HCT116 (cell line): ENCODE measurements around the gene DAPK3. TPM values are rescaled to one million over a fixed set of nuclear protein-coding genes. Genes with fewer than 3 reads are reported as not detected.
"Not testable (repeated sequence)": the region's sequence is repeated elsewhere in the genome, so short reads cannot be mapped to it uniquely, and the experiment has no call there.

Experiments
- ATAC-seq: fragments of 200-7000 bp; cut with Tn5 transposase; 2 replicates; pipeline ENCODE4 v1.9.1; 2020; ENCODE audit warnings: mild to moderate bottlenecking, moderate library complexity
- BruUV-seq: library from RNA; stranded (reverse); fragments of 400-500 nt; replicated peaks from 2 replicates; lab custom pipeline; 2021; lab: Mats Ljungman, UMichigan
- CTCF ChIA-PET: fragments of 300-600 bp; sonication (Branson Sonifier 250); formaldehyde crosslinking; loops from one replicate; lab custom pipeline; 2021; ENCODE audit warnings: antibody characterized with exemption; lab: Charles Lee
- POLR2A ChIA-PET: fragments of 300-600, 350-600 bp; sonication (Branson Sonifier 250); formaldehyde crosslinking; loops from one replicate; lab custom pipeline; 2021; ENCODE audit warnings: antibody characterized with exemption; lab: Charles Lee
- RAD21 ChIA-PET, 2 experiments: fragments of 300-600 bp; sonication (Branson Sonifier 250); formaldehyde crosslinking; loops; one replicate each; lab custom pipeline; 2023; ENCODE audit warnings: low total read pairs in 2 of 2; ENCODE audit not compliant: uncharacterized antibody in 2 of 2, unreplicated experiment in 2 of 2, low non-redundant PET in 1 of 2; lab: Charles Lee
- DNase-seq: peaks from one replicate; pipeline ENCODE4 v3.0.0-alpha.2; 2010; ENCODE audit warnings: low read depth, low spot score
- H2AFZ ChIP-seq: fragments of 200-600 bp; shearing (Covaris generic), sonication (generic); 2 replicates; pipeline ENCODE4 v1.6.1; 2017; ENCODE audit warnings: low read depth, mixed run types, mixed read lengths, antibody characterized with exemption, low read length; ENCODE audit not compliant: poor library complexity, severe bottlenecking
- H3K27ac ChIP-seq: 2 replicates; pipeline ENCODE4 v1.5.1; 2012; ENCODE audit warnings: low read depth, low read length
- H3K27me3 ChIP-seq: fragments of 200-600 bp; sonication (generic); 2 replicates; pipeline ENCODE4 v1.6.1; 2016; ENCODE audit warnings: mixed run types, low read length, mixed read lengths; ENCODE audit not compliant: insufficient read depth
- H3K36me3 ChIP-seq, 2 experiments: fragments of 200-500 bp in 1 of 2; fragments of 200-600 bp in 1 of 2; sonication (Bioruptor generic) in 1 of 2; sonication (generic) in 1 of 2; 2 replicates each; pipeline versions ENCODE4 v1.5.1 to v1.6.1; 2014 to 2016; ENCODE audit warnings: low read length in 2 of 2, inconsistent platforms in 1 of 2, mixed read lengths in 1 of 2, mixed run types in 1 of 2; ENCODE audit not compliant: insufficient read depth in 2 of 2, control insufficient read depth in 1 of 2
- H3K4me1 ChIP-seq, 2 experiments: fragments of 200-600 bp in 1 of 2; sonication (generic) in 1 of 2; 2 replicates each; pipeline versions ENCODE4 v1.5.1 to v1.6.1; 2012 to 2017; ENCODE audit warnings: low read length in 2 of 2, inconsistent platforms in 1 of 2, mild to moderate bottlenecking in 1 of 2, mixed read lengths in 1 of 2, mixed run types in 1 of 2, moderate library complexity in 1 of 2; ENCODE audit not compliant: insufficient read depth in 2 of 2, control insufficient read depth in 1 of 2
- H3K4me2 ChIP-seq: fragments of 200-600 bp; sonication (generic); 2 replicates; pipeline ENCODE4 v1.6.1; 2017; ENCODE audit warnings: mixed run types, low read length, mixed read lengths
- H3K4me3 ChIP-seq, 2 experiments: fragments of 200-600 bp in 1 of 2; sonication (generic) in 1 of 2; replicated peaks in 1 of 2; 2 replicates each; pipeline ENCODE4 v1.5.1; 2011 to 2016; ENCODE audit warnings: low read length in 2 of 2, control low read depth in 1 of 2, low read depth in 1 of 2, mild to moderate bottlenecking in 1 of 2, mixed read lengths in 1 of 2, mixed run types in 1 of 2
- H3K79me2 ChIP-seq: fragments of 200-600 bp; sonication (generic); 2 replicates; pipeline ENCODE4 v1.6.1; 2017; ENCODE audit warnings: mild to moderate bottlenecking, mixed run types, low read length, moderate library complexity, mixed read lengths; ENCODE audit not compliant: insufficient read depth
- H3K9ac ChIP-seq: fragments of 200-600 bp; sonication (generic); 2 replicates; pipeline ENCODE4 v1.6.1; 2016; ENCODE audit warnings: low read length, mixed read lengths
- H3K9me2 ChIP-seq: fragments of 200-600 bp; sonication (generic), shearing (Covaris generic); 2 replicates; pipeline ENCODE4 v1.6.1; 2017; ENCODE audit warnings: mixed run types, mild to moderate bottlenecking, moderate library complexity; ENCODE audit not compliant: insufficient read depth
- H3K9me3 ChIP-seq, 2 experiments: fragments of 200-500 bp in 1 of 2; fragments of 200-600 bp in 1 of 2; sonication (Bioruptor generic) in 1 of 2; sonication (generic) in 1 of 2; 2 replicates each; pipeline ENCODE4 v1.6.1; 2014 to 2017; ENCODE audit warnings: low read length in 2 of 2, mixed read lengths in 2 of 2, inconsistent platforms in 1 of 2, low read depth in 1 of 2, mild to moderate bottlenecking in 1 of 2, mixed run types in 1 of 2, moderate library complexity in 1 of 2; ENCODE audit not compliant: control insufficient read depth in 1 of 2, insufficient read depth in 1 of 2
- H4K20me1 ChIP-seq: fragments of 200-600 bp; sonication (generic), shearing (Covaris generic); 2 replicates; pipeline ENCODE4 v1.6.1; 2017; ENCODE audit warnings: mixed run types, mild to moderate bottlenecking, moderate library complexity; ENCODE audit not compliant: insufficient read depth
- ATF3 ChIP-seq: IDR thresholded peaks from 2 replicates; pipeline ENCODE4 v1.6.1; 2012
- CEBPB ChIP-seq: IDR thresholded peaks from 2 replicates; pipeline ENCODE4 v1.6.1; 2012; ENCODE audit warnings: low read depth
- CTCF ChIP-seq, 3 experiments: fragments of 200-600 bp in 1 of 3; sonication (generic) in 1 of 3; IDR thresholded peaks in 2 of 3; conservative IDR thresholded peaks in 1 of 3; 2 replicates each; pipeline ENCODE4 v1.5.1; 2012 to 2017; ENCODE audit warnings: low read depth in 2 of 3, low read length in 2 of 3, antibody characterized with exemption in 1 of 3, borderline replicate concordance in 1 of 3, control low read depth in 1 of 3, mild to moderate bottlenecking in 1 of 3, mixed read lengths in 1 of 3, mixed run types in 1 of 3, moderate library complexity in 1 of 3; ENCODE audit not compliant: insufficient read depth in 1 of 3
- ELF1 ChIP-seq: IDR thresholded peaks from 2 replicates; pipeline ENCODE4 v1.6.1; 2012; ENCODE audit warnings: low read depth, borderline replicate concordance
- EZH2 ChIP-seq: fragments of 200-600 bp; sonication (generic); IDR thresholded peaks from 2 replicates; pipeline ENCODE4 v1.6.1; 2017; ENCODE audit warnings: antibody characterized with exemption, mixed run types
- FOSL1 ChIP-seq: IDR thresholded peaks from 2 replicates; pipeline ENCODE4 v1.6.1; 2012; ENCODE audit warnings: low read depth
- JUND ChIP-seq: IDR thresholded peaks from 2 replicates; pipeline ENCODE4 v1.6.1; 2012
- MAX ChIP-seq: IDR thresholded peaks from 2 replicates; pipeline ENCODE4 v1.6.1; 2012
- RAD21 ChIP-seq: IDR thresholded peaks from 2 replicates; pipeline ENCODE4 v1.6.1; 2012; ENCODE audit warnings: low read depth, mild to moderate bottlenecking
- REST ChIP-seq: IDR thresholded peaks from 2 replicates; pipeline ENCODE4 v1.6.1; 2012; ENCODE audit warnings: low read depth
- SIN3A ChIP-seq: IDR thresholded peaks from 2 replicates; pipeline ENCODE4 v1.6.1; 2012; ENCODE audit warnings: low read depth
- SP1 ChIP-seq: IDR thresholded peaks from 2 replicates; pipeline ENCODE4 v1.6.1; 2012; ENCODE audit warnings: low read depth
- TCF7L2 ChIP-seq: IDR thresholded peaks from 2 replicates; pipeline ENCODE4 v1.7.0; 2011; ENCODE audit warnings: borderline replicate concordance, inconsistent platforms; ENCODE audit not compliant: insufficient read depth, insufficient read length; ENCODE audit errors: extremely low read depth
- YY1 ChIP-seq: IDR thresholded peaks from 2 replicates; pipeline ENCODE4 v1.6.1; 2011; ENCODE audit warnings: low read length, low read depth, moderate library complexity, mild to moderate bottlenecking; ENCODE audit not compliant: insufficient replicate concordance; ENCODE audit errors: extremely low read depth
- intact Hi-C: fragments of 100-400 bp; cut with micrococcal nuclease; formaldehyde crosslinking; loops from 2 replicates; pipeline ENCODE4 v1.10.0; 2022
- total RNA-seq: library from RNA; stranded (reverse); gene quantifications from one replicate; pipeline ENCODE4 v1.2.1, GENCODE V29; 2021; ENCODE audit not compliant: unreplicated experiment

Gene DAPK3
- total RNA-seq, 1 experiment from 2014 or later, result 54.8 TPM

DNA sequence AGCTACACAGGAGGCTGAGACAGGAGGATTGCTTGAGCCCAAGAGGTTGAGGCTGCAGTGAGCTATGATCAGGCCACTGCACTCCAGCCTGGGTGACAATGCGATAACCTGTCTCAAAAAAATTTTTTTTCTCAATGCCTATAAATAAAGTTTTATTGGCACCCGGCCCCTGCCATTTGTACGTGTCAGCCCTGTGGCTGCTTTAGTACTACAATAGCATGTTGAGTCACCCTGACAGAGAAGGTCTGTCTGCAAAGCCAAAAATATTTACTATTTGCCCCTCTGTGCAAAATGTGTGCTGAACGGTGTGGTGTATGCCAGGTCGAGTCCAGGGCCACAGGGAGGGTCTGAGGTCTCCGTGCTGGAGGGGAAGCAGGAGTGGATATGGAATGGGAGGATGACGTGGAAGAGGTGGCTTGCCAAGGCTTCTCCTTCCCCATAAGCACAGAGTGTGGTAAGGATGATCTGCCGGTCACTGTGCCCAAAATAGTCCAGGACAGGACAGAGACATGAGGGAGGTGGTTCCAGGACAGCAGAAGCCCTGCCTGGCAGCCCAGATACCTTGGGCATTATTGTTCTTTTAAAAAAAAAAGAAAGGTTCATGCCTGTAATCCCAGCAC, 28.0 kb downstream of the DAPK3 start:
- no peak overlapping the region for H2AFZ ChIP-seq
- intact Hi-C loops, result no loop called here
- H3K79me2 ChIP-seq, result no peaks in the 10 kb centered on the region
- H3K36me3 ChIP-seq, result no peaks in the 10 kb centered on the region
- TF ChIP-seq CTCF (IDR thresholded peaks at IDR 0.05 in 2 of 3, conservative IDR thresholded peaks at IDR 0.05 in 1 of 3; ENCODE audit: borderline replicate concordance in 1 of 3, insufficient read depth in 1 of 3, low read depth in 2 of 3, low read length in 2 of 3) (no peak), RAD21 (no peak), SIN3A (no peak), CEBPB (no peak), SP1 (no peak), ATF3 (no peak), TCF7L2 (no peak), MAX (no peak), FOSL1 (no peak), YY1 (no peak), ELF1 (no peak), REST (no peak), EZH2 (no peak), JUND (no peak)
- no peak overlapping the region for H3K4me2 ChIP-seq
- H3K27ac ChIP-seq, result no peak overlapping the region
- H4K20me1 ChIP-seq, result no peaks in the 10 kb centered on the region
- H3K9ac ChIP-seq, result no peak overlapping the region
- ChIA-PET RAD21 (no interaction called here), POLR2A (no interaction called here), CTCF (no interaction called here)
- ATAC-seq (peak; percentile 20; the same call in 1 of the 2 replicates), DNase-seq (no peak)
- H3K9me2 ChIP-seq, result no peaks in the 10 kb centered on the region
- H3K9me3 ChIP-seq, result no peaks in the 10 kb centered on the region
- BruUV-seq, result no TSS peak
- H3K4me1 ChIP-seq, result 0 out of 4 replicates have a peak, but pooled peaks cover 0 to 3% of the 10 kb centered on the region in 2 experiments
- H3K4me3 ChIP-seq, result no peak overlapping the region
- H3K27me3 ChIP-seq, result no peaks in the 10 kb centered on the region

DNA sequence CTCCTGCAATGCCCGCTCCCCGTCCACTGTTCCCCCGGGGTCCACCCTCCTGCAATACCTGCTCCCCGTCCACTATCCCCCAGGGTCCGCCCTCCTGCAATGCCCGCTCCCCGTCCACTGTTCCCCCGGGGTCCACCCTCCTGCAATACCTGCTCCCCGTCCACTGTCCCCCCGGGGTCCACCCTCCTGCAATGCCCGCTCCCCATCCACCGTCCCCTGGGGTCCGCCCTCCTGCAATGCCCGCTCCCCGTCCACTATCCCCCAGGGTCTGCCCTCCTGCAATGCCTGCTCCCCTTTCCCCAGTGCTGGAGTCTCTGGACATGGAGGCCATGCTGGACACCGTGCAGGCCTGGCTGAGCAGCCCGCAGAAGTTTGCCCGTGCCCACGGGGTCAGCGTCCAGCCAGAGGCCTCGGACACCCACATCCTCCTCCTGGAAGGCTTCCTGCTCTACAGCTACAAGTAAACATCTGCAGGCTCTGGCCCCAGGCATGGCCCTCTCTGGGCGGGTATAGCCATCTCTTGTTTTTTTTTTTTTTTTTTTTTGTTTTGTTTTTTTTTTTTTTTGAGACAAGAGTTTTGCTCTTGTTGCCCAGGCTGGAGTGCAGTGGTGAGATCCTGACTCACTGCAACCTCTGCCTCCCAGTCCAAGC, 32.5 kb downstream of the DAPK3 start:
- H2AFZ ChIP-seq, BruUV-seq, intact Hi-C loops: not testable (repeated sequence)

More for the DNA sequence above, 32.5 kb downstream of the DAPK3 start:
- H3K79me2 ChIP-seq, DNase-seq, H3K27ac ChIP-seq, H3K4me2 ChIP-seq, H3K9me2 ChIP-seq, H3K36me3 ChIP-seq, CTCF ChIA-PET, H3K4me3 ChIP-seq, H3K9ac ChIP-seq, ATAC-seq, H3K9me3 ChIP-seq, H4K20me1 ChIP-seq, H3K4me1 ChIP-seq, POLR2A ChIA-PET, H3K27me3 ChIP-seq, RAD21 ChIA-PET: not testable (repeated sequence)
